NOMO-1 treated with DMSO at 0.1 percent for 48 hours (cell line): Measurements from ENCODE around the gene RGS16.

Experiments
- DNase-seq: peaks from one replicate; lab custom pipeline; 2025; ENCODE audit not compliant: unreplicated experiment; lab: John Stamatoyannopoulos, UW

RGS16 gene

DNA sequence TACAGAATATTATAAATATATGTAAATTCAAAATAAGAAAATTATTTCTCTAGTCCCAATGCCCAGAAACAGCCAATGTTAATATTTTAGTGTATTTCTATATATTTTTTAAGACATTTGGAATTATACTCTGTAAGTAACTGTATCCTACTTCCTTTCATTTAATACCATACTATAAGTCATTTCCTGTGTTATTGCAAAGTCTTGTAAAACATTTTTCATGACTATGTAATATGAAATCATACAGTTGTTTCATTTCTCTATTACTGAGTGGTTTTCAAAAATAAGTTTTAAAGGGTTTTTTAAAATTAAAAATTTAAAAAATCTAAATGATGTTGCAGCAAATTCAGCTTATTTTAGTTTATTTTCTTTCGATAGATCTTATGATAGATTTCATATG, 17.1 kb downstream of the RGS16 start:
- no peak for DNase-seq

DNA sequence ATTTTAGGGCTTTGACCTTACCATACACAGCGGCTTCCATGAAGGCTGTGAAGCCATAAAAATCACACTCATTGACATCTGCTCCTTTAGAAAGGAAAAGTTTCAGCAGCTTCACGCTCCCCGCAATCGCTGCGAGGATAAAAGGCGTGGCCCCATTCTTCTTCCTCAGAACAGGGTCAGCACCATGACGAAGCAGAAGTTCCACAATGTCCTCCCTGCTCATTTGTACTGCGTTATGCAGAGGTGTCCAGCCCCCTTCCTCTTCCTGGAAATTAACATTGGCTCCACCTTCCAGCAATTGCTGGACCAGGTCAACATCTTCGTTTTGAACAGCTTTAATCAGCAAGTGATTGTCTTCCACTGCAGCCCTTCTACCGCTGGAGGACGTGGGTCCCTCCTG, 17.8 kb downstream of the RGS16 start:
- DNase-seq = no peak

DNA sequence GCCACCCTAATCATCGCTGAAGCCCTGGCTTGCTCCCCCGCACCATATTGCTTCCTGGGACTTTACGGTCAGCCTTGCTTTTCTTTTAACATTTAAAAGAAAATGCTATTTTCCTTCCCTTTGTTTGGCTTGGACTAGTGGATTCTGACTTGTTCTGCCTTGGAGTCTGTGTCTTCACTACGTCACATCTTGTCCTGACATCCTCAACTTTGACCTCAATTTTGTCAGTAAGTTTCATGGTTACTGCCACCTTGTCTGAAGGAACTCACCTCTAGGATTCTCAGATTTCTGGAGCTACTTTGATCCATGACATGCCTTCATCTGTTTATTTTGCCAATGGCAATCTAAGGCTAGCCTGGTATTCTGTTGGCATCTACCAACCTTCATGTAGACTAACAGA, 19.4 kb downstream of the RGS16 start:
- DNase-seq = no peak

- no peak for DNase-seq
Measured at GRCh38 chr1:182580736-182581135, 23.5 kb downstream of the RGS16 start.

DNA sequence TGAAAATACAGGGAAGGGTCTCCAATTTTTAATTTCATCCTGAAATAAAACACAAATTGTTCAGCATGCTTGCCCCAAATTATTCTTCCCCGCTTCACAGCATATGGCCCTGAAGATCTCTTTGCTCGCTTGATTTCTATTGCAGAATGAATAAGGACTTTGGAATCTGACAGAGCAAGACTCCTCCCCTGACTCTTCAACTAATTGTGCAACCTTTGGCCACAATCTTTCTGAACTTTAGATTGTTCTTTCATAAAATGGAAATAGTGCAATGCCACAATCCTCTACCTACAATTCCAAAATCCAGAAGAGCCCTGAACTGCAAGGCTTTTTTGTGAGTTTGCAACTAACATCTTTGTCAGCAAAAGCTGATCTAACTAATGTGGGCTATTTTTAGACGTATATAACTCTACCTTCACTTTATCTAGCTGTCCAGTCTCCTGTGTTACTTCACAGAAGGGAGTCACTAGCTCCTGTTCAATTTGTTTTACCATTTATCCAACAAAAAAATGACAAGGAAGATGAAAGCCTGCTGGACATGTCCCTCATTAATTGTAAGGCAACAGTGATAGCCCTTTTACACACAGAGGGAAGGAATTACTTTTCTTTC, 28.5 kb downstream of the RGS16 start:
- DNase-seq = peak; percentile 33

GRCh38 chr1:182574156-182574555, 30.0 kb downstream of the RGS16 start:
- DNase-seq = no peak

DNA sequence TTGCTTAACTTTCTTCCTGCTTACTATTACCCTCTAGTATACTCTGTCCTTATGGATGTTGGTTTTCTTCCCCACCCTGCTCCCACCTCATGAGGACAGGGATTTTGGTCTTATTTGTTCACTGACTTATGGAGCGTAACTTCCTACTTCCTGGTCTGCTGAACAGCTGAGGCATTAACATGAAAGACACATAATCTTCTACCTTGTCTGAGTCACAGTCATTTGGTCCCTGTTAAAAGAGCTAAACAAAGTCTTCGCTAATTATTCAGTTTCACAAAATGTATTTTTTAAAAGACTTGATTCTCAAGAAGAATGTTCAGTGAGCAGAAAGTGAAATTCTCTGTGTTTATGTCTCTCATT, 33.6 kb downstream of the RGS16 start:
- no peak for DNase-seq

- DNase-seq = no peak
Measured at GRCh38 chr1:182569939-182570610, 34.1 kb downstream of the RGS16 start.

DNA sequence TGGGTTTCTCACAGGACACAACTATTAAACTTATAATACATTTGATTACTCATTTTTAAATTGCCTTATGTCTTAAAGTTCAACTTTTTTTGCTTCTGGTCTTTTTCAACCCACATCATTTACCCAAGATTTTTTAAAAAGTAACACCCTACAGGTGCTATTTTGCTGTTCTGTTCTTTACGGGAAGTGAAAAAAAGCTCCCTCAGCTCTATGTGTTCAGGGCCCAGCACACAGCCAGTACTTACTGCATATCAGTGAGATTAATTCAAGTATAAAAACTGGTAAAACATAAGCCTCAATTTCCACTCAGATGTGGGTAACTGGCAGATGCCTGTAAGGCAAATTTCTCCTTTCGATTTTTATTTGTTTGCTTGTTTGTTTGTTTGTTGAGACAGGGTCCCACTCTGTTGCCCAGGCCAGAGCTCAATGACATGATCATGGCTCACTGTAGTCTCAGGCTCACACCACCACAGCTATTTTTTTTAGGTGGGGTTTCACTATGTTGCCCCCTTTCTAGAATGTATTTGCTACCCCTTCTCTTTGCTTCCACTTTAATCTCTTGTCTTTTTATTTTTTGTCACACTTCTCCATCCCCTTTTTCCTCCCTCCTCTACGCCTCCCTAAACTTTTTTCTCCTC, 35.4 kb downstream of the RGS16 start:
- no peak for DNase-seq

DNA sequence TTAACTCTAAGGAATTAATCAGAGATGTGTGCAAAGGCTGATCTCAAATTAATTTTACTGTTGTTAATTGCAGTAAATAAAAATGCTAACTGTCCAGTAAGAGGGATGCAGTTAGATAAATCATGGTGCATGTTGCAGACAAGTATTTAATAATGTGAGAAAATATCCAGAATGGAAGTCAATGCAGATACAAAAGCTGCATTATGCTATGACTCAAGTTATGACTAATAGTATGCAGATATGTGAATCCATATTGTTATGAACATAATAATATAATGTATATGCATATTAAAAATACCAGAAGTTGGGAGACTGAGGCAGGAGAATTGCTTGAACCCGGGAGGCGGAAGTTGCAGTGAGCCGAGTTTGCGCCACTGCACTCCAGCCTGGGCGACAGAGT, 36.6 kb downstream of the RGS16 start:
- no peak for DNase-seq

DNA sequence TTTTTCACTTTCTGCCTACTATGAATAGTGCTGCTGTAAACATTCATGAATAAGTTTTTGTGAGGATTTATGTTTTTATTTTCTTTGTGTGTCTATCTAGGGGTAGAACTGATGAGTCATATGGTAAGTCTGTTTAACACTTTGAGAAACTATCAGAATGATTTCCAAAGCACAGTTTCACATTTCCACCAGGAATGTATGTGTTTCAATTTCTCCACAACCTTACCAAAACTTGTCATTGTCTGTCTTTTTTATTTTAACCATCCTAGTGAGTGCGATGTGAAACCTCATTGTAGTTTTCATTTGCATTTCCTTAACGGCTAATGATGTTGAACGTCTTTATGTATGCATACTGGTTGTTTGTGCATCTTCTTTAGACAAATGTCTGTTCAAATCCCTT, 38.7 kb downstream of the RGS16 start:
- no peak for DNase-seq

DNA sequence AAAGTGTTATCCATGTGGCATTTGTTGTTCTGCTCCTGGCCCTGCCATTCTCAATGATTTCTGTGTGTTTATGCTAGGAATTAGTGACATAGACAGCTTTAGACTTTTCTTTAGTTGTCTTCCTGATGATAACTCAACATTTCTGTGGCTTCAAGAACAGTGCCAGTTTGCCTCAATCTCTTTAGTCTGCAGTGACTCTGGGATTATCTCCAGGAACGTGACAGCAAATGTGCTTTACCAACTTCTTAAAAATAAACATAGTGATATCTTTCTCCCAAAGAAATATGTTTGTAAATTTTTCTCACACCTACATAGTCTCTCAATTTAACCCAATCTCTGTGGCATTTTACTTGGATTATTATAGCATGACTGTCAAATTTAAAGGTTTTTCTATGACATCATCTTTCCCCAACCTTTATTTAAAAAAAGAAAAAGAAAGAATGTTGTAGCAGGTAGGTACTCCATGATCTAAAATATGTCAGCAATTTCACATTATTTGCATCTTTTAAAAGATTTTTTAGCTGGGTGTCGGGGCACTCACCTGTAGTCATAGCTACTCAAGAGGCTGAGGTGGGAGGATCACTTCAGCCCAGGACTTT, 39.7 kb downstream of the RGS16 start:
- no peak for DNase-seq

DNA sequence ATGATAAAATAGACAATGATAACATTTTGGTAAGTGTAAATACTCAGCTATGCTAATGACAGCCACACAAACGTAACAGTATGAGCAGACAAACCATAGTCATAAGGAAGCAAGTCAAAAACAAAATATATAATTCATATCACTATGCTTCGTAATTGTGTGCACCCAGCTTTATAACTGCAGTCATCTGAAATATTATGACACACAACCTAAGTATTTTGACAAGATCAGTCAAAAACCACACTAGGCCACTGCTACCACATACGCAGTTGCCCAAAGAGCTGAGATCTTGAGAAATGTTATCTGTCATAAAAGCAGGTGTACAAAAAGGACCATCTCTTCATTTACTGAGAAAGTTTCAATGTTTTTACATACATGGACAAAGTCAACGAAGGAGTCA, 41.1 kb downstream of the RGS16 start:
- DNase-seq = no peak

DNA sequence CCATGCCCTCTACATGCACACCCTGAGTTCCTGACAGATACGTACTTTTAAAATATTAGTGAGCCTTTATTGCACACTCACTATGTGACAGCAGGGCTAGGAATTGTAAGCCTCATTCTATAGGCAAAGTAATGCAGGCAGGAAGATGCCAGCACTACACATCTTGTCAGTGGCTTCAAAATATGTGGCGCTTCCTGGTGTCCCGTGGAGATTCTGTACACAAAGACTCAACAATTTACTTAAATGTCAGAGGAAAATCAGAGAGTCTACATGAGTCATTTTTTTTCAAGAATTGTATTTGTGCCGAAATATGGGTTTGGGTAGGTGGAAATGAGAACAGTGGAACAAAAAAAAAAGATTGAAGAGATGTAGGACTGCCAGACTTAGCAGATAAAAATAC, 42.7 kb downstream of the RGS16 start:
- no peak for DNase-seq

DNA sequence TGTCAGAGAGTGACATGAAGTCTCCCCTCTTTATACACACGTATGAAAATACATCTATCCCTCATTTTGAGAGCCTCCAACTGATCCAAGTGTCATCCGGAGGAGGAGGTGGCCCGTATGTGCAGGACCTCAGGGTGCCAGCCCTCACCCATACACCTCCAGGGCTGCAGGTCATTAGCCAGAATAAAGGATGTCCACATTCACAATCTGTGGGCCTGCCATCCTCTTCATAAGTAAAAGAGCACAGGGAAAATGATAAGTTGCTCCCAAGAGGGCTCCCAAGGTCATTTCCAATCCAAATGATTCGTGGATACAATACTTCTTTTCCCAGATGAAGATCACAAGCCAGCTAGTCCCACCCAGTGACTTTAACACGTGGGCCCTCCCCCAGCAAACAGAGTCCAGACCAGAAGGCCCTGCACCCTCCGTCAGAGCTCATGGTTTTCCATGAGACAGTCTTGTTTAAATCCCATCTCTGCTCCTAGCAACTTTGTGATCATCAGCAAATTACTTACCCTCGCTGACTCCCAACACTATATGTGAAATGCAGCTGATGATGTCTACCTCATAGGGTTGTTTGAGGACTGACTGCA, 43.7 kb downstream of the RGS16 start:
- DNase-seq = no peak

DNA sequence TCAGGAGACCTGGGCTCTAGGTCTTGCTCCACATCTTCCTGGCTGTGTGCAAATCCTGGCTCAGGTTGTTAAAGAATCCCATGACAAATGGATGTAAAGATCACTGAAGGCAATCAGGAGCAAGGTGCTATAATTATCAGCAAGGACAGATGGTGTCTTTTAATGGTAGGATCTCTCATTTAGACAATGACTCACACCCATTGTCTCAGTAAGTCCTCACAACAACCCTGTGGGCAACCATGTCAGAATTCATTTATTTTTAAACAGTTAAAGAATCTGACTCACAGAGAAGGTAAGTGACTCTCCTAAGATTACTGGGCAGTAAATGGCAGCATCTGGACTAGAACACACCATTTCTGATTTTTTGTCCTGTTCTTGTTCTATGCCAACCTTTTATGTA, 47.9 kb downstream of the RGS16 start:
- no peak for DNase-seq

DNA sequence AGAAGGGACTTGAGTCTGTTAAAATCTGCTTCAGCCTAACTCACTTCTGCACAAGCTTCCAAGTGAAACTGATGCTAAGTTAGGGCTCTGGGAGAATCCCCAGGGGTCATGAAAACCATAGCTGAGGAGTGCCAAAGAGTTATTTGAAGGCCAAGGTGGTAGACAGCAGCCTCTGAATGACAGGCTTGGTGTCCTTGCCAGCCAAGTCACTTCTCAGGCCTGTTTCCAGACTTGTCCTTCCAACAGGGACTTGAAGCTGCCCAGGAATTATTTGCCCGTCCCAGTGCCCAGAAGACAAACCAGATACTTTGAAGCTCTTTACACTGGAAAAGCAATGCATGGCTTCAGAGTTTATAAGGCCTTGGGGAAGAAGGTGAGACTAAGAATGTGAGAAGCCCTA, 48.7 kb downstream of the RGS16 start:
- DNase-seq = no peak

GRCh38 chr1:182552527-182552926, 51.7 kb downstream of the RGS16 start:
- no peak for DNase-seq

DNA sequence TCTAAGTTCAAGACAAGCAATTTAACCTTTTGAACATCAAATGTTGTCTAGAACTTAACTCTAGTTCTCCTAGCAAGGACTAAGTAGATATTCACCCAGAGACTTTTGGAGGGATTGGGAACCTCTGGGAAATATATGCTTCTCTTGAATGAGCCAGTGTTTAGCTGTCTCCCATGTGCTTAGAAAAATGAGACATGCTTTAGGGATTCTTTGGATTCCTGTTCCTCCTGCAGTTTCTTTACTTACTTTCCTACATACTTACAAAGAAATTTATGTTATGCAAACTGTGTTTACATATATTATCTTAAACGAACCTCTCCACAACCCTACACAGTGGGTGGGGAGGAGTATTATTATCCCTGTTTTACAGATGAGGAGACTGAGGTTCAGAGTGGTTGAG, 54.4 kb downstream of the RGS16 start:
- no peak for DNase-seq

DNA sequence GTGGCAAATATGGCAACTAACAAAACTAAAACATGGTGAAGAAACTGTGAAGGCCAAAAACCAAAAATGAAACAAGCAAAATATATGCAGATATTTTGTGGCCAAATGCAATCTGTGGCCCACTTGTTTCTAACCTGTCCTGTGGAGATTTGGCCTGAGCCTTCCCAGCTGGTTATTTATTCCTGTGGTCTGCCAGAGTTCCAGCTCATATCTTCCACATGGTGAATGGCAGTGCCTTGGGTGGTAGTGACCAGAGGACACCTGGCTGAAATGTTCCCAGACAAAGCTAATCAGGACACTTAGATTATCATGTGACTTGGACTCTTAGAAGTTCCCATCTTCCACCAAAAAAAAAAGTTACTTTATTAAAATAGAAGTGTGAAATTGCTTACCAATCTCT, 54.8 kb downstream of the RGS16 start:
- no peak for DNase-seq
